HG02973 (cell line): ENCODE measurements around the gene TAF1B.
A peak's percentile ranks its signal among the peaks of the same experiment; 100 is the strongest.
"Not testable (repeated sequence)": the region's sequence is repeated elsewhere in the genome, so short reads cannot be mapped to it uniquely, and the experiment has no call there.

Experiments
- ATAC-seq: cut with Tn5 transposase; IDR thresholded peaks from one replicate; pipeline ENCODE4 v1.9.1; 2021; ENCODE audit warnings: moderate library complexity; ENCODE audit not compliant: unreplicated experiment

The TAF1B gene

DNA sequence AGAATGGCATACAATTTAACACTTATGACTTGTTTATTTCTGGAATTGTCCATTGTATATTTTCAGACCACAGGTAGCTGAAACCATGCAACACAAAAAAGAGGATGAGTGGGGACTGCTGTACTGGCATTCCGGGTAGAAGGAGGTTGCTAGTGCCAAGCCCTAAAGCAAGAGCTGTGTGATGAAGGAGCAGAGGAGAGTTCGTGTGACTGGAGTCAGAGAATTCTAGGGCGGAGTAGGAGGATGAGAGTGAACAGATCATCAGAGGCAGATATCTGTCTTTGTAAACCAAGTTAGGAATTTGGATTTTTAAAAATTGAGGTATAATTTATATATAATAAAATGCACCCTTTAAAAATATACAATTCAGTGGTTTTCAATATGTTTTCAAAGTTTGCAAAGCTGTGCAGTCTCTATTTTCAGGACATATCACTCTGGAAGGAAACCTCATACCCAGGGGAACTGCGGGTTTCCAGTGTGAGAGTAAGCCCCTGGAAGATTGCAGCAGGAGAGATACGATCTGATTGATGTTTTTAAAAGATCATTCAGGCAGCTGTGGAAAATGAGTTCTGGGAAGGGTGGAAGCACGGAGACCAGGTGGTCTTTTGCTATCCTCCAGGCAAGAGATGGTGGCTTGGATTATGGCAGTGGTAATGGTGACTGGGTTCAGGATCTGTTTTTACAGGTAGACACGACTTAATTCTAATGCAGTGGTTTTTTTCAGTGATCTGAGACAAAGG lies 36.4 kb downstream of the TAF1B start:
- ATAC-seq = no peak

DNA sequence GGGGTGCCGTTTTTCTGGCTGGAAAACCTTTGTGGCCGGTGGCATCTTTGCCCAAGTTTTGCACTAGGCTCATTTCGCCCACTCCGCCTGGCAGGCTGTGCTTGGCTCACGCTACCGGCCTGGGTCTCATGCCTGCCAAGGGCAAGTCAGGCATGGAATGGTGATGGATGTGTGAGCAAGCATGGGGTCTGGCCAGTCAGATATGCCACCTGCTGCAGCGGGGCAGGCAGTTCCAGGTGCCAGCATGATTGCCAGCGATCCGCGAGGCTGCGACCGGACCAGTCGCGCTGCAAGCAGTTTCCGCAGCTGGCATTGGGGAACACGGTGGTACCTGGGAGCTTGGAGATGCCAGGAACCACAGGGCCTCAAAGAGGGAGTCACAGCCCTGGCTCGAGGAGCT lies 40.6 kb downstream of the TAF1B start:
- ATAC-seq = no peak

DNA sequence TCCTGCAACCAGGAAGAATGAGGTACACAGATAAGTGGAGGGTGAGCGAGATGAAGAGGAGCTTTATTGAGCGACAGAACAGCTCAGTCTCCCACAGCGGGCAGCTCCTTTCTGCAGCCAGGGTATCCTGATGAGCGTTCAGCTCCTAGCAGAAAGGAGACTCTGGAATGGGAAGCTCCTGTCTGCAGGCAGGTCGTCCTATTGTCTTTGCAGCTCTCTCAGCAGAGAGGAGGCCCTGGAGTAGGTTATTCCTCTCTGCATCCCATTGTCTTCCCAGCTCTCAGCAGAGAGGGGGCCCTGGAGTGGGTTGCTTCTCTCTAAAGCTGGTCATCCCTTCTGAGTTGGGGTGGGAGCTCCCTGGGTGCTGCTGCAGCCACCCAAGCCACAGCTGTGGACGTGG lies 41.2 kb downstream of the TAF1B start:
- ATAC-seq = no peak

DNA sequence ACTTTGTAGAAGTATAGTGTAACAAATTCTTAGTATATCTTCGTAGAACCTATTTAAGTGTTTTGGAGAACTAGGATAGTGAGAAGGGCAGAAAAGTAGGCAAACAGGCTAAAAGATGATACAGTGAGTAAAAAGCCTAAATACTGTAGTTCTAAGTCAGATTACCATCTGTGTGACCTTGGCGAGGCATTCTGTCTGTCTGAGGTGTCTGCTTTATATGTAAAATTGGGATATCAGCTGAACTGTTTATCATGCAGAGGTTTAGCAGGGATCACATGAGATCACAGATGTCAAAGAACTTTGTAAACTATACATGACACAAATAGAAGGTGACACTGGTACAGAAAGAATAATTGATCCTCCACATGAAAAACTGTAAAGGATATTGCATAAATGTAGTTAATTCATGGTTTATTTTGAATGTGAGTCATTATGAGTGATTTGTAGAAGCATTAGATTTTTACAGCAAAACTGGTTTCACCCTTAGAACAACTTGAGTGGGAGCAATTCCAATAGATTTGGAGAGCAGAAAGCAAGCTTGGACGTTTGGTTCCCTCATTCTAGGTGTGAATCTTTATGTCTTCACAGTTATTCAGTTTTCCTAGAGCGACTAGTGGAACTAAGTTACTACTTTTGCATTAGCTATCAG lies 41.9 kb downstream of the TAF1B start:
- ATAC-seq = no peak

DNA sequence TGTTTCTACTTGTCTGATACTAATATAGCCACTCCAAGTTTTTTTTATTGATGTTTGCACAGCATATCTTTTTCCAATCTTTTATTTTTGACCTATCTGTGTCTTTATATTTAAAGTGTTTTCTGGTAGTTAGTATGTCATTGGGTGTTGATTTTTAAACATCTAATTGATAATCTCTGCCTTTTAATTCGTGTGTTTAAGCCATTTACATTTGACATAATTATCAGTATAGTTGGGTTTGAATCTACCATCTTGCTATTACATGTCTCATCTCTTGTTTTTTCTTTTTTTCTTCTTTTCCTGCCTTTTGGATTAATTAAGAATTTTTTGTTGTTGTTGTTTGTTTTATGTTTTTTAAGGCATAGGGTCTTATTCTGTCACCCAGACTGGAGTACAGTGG lies 44.2 kb downstream of the TAF1B start:
- ATAC-seq = no peak

DNA sequence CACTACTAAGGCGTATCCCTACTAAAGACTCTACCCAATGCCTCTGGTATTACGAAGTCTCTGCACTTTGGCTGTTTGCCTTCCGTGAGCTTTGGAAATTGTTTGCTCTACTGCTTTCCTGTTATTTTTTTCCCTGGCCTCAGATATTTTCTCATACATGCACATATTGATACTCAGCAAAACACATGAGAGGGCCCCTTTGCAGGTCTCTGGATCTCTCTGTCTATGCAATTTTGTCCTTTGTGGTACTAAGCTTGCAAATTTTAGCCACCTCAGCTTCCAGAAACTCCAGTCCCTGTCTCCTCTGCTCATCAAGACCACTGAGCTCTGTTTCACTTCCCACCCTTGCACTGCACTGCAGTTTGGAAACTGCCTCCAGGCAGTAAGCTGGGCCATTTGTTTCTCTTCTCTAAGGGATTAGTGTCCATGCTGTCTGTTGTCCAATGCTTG lies 46.6 kb downstream of the TAF1B start:
- ATAC-seq = no peak

DNA sequence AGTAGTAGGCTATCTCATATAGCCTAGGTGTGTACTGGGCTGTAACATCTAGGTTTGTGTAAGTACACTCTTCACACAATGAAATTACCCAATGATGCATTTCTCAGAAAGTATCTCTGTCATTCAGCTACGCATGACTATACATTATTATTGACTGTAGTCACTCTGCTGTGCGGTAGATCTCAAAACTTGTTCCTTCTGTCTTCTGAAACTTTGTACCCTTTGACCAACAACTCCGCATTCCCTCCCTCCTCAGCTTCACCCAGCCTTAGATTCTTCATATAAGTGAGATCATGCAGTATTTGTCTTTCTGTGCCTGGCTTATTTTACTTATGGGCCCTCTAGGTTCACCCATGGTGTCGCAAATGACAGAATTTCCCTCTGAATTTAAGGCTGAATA lies 49.0 kb downstream of the TAF1B start:
- no peak for ATAC-seq

DNA sequence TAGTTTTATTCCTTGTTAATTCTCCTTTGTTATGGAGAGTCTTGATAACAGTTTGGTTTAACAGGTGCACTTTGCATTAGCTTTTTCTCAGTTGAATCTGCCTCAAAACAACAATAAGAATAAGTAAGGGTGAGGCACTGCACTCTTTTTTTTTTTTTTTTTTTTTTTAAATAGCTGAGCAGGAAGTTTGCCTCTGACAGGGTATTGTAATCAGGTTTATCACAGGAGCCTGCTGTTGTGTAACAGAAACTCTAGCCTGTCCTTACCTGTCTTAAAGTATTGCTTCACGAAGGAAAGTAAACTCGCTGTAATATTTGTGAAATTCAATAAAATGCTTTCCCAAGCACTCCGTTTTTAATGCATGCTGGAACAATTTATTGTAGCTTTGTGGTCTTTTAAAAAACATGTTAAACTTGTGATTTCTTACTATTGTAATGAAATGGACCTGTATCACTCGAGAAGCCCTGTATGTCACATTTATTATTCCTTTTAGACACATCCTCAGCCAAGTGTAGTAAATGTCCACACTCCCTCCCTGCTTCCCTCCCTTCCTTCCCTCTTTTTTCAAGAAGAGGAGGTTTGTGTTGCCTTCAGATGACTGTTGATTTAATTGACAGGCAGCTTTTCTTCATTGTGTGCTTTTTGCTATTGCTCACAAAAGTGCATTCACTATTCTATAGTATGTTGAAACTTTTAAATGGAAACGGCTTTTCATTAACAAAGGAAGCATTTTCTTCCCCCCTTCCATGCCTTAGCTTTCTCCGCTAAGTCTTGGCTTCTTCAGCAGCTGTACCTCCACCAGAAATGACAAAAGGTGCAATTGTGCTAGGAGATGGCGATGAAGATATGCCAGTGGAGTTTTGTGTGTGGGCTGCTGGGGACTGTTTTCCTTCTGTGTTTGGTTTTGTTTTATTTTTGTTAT lies 52.7 kb downstream of the TAF1B start:
- ATAC-seq = no peak

DNA sequence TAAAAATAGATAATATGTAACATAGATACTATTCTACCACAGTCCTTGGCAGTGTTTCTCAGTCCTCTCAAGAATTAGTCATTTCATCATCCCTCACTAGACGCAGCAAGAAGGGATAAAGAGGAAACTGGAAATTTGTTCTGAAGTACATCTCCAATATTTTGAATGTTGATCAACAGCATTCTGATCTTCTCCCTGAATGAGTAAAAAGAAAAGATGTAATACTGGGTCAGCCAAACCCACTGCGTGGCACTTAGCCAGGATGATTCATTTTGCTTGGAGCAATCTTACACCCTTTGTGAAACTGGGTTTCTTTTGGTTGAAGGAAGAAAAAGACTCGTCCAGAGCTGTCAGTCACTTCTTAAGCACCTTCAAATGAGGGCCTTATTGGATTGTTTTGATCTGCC lies 54.1 kb downstream of the TAF1B start:
- no peak for ATAC-seq

DNA sequence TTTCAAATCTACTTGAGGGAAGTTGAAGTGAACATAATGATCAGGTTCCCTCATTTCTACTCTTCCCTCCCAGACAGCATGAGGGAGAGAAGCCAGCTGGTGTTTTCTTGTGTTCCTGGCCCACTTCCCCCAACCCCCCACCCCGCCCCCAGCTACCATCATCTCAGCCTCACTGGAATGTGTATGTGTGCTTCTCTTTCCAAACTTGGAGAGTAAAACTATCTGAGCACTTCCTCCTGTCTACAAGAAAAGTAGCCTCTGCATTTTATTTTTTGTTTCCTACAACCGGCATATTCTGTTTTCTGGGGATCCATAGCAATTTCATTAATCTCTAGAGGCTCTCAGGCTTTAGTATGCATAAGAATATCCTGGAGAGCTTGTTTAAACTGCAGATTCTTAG lies 54.6 kb downstream of the TAF1B start:
- no peak for ATAC-seq

DNA sequence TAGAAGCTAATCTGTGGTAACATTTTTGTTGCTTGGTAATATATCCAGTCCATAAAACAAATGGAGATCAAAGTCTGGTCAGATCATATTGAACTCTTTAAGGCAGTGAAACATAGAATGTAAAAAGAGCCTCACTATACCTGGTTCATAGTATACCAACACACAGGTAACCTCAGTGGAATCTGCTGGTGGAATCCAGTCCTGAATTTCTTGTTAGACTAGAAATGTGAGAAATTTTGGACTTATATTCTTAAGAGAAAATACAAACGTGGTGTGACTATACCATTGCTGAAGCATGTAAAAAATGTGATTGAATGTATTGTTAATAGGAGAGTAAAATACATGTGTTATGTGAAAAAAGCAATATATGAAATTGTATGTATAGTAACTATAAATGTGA lies 62.1 kb downstream of the TAF1B start:
- no peak for ATAC-seq

DNA sequence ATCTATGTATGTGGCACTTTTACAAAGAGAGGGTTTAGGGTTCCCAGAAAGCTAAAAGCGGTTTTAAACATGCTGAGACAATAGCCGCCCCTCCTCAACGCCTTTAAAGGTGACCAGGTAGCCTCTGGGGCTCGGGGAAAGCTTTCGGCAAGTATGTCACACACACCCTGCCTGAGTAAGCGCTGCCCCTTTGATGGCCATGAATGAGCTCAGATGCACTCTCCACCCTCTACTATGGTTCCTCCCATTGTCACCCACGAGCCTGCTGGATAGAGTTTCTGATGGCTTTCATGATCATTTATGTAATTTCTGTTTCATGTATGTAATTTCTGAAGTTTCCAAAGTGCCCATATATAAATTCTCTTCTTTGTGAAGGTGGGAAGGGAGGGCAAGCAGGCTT lies 64.1 kb downstream of the TAF1B start:
- ATAC-seq = no peak

DNA sequence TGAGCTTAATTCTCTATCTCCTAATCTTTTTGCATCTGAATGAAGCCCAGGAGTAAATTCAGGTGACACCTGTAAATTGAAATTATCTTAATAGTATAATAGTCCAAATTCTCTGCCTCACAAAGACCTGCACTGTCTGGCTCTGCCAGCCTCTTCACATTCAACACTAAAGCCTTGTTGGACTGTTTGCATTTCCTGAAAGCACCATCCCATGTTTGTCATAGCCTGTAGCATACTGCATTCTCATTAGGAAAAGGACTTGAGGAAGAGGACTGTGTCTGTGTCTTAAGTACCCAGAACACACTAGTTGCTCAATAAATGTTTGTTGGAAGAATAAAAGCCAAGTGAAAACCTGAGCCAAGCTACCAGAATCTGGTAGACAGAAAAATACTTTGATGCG lies 65.4 kb downstream of the TAF1B start:
- no peak for ATAC-seq

DNA sequence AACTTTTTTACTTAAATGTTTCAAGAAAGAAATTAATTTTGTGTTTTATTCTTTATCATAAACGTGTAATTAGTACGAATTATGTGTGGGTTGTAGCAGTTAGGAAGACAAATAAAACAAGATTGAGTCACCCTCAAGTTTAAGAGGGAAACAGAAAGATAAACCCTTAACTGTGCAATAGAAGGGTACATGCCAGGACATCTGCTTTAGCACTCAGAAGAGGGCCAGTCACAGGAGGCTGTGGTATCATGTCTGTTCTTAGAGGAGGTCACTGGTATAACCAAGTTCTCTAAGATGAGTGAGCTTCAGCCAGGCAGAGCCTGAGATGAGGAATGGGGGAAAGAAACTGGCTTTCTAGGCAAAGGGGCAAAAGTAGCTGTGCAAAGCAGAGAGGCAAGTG lies 65.8 kb downstream of the TAF1B start:
- no peak for ATAC-seq

DNA sequence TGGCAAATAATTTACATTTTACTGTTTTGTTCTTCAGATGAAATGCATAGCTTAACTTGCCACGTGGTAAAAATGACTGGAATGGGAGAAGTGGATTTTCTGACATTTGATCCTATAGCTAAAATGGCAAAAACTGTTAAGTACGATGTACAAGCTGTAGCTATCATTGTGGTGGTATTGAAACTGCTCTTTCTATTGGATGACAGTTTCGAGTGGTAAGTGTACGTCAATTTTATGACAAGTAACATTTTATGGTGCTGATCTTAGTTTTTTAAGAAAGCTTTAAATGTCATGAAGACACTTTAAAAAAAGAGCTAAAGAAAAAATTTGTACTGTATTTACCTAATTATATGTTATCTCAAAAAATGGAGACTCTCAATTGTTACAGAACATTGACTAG lies 67.4 kb downstream of the TAF1B start:
- no peak for ATAC-seq

DNA sequence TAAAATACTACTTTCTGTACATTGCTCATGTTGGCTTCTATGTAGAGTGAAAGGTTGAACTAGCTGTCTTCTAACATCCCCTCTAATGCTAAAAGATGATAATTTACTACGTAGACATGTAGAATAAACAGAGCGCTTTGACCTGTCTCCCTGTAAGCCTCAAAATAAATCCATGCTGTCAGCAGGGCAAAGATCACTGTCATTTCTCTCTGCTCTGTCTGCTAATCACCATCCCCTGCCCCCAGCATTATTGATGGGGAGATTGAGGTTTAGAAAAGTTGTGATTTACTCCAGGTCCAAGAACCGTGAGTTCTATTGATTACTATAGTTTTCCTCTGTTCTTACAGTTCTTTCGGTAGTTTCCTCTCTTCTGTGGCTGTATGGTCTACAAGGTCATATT lies 69.2 kb downstream of the TAF1B start:
- ATAC-seq = no peak

DNA sequence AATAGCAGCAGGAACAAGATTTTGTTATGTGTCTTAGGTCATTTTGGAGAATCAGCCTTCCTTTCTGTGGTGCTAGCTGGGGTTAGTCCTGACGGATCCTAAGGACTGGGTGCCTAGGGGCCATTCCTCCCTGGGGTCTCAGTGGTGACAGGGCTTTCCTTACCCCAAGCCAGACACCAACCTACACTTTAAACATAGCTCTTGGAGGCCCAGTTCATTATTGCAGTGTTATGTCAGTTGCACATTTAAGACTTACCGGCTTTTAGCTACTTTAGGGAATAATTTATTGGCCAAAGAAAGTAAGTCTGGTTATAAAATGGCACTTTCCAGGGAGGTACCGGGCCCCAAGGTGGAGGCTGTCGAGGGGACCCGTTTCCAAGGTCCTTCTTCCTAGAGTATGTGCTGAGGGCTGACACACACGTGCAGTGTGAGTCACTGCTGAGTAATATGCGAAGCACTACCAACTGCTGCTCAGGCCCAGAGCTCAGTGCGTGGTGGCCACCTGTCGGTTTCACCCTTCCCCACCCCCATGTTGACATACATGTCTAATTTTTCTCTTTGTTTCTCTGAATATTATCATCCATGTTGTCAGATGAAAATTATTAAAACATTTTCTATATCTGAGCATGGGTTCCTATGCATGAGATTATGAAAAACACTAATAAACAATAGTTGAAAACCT lies 71.3 kb downstream of the TAF1B start:
- peak; percentile 98 for ATAC-seq

DNA sequence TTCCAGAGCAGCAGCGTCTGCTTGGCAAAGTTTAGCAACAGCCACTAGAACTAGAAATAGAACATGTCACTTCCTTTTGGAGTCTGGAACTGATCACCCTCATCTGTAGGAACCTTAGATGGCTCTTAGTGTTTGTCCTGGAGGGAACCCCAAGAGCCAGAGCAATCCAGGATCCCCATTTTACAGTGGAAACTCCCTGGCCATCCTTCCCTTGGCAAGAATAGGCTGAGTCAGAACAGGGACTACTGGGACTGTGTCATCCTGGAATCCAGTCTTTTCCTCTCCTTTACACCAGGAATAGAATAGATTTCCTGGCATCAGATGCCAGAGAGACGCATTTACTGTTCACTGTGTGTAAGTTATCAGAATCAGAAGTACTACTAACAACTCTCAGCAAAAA lies 75.0 kb downstream of the TAF1B start:
- no peak for ATAC-seq

DNA sequence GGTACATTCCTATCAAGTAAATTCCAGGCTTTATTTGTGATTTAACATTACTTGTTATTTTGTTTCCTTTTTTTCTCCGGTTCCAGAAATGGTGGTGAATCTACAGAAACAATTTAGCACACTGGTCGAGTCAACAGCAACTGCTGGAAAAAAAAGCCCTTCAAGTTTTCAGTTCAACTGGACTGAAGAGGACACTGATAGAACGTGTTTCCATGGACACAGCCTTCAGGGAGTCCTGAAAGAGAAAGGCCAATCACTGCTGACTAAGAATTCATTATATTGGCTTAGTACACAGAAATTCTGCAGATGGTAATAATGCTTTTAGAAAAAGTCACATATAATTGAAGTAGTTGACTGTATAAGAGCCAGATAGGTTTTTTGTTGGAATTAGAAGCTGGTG lies 76.2 kb downstream of the TAF1B start:
- ATAC-seq = no peak

DNA sequence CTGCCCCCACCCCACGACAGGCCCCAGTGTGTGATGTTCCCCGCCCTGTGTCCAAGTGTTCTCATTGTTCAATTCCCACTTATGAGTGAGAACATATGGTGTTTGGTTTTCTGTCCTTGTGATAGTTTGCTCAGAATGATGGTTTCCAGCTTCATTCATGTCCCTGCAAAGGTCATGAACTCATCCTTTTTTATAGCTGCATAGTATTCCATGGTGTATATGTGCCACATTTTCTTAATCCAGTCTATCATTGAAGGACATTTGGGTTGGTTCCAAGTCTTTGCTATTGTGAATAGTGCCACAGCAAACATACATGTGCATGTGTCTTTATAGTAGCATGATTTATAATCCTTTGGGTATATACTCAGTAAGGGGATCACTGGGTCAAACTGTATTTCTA lies 83.7 kb downstream of the TAF1B start:
- not testable (repeated sequence) for ATAC-seq

DNA sequence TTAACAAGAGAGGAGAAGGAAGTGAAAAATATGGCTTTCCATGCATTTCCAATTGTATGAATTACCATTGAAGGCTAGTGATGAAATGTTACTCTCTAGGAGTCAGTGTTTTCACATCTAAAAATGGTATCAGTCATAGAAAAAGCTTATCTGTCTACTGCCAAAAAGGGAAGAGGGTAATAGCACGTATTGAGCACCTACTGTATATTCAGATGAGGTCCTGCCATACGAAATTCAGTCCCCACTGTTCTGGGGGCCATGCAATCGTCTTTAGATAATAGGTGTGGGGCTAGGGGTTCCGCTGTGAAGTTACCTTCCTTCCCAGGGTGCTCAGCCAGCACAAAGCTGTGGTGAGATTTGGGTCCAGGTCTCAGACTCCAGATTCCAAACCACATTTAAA lies 94.0 kb downstream of the TAF1B start:
- ATAC-seq = no peak
